ENCODE measurements around the gene CADPS. TPM values are rescaled to one million over a fixed set of nuclear protein-coding genes. Genes with fewer than 3 reads are reported as not detected.

CADPS gene
- total and polyA plus RNA-seq, 2 of the 4 experiments (the other 2 are of a cell fraction), result not detected

DNA sequence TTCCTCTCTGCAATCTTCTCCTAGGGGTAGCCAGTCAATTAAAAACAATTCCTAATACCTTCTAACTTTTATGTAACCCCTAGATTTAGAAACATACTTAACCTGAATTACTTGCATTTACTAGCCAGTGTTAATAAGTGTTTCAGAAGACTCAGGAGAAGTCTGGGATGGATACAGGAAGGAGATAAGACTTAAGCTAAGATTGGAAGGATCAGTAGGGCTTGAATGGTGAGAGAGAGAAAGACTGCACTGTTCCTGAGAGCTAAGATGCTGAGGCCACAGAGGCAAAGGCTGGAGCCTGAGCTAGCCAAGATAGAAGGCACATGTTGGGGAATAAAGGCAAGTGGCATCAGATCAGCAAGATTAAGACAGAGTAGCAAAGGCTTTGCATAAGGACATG lies 30.1 kb upstream of the CADPS start:
- no peak overlapping the region for H3K18ac ChIP-seq (ENCODE audit: low read depth, low read length)
- intact Hi-C loops (cut with micrococcal nuclease), result no loop called here
- DNase-seq (no peak), ATAC-seq (ENCODE audit: low read depth) (no peak)
- H3K4me2 ChIP-seq (ENCODE audit: low read depth, low read length), result no peak overlapping the region
- ChIA-PET POLR2A (ENCODE audit: unreplicated experiment) (no interaction called here), CTCF (no interaction called here)
- no peak overlapping the region for H2AK9ac ChIP-seq (replicated peaks; ENCODE audit: low read depth, low read length, poor library complexity)
- H2BK20ac ChIP-seq (ENCODE audit: low read depth, low read length), result no peak overlapping the region
- H2BK120ac ChIP-seq (ENCODE audit: low read depth, low read length), result no peak overlapping the region
- H4K8ac ChIP-seq (ENCODE audit: low read depth in 2 of 2, low read length in 2 of 2), result no peak overlapping the region
- no peak overlapping the region for H2BK15ac ChIP-seq (ENCODE audit: low read depth, low read length)
- no peak overlapping the region for H3K4ac ChIP-seq (ENCODE audit: low read depth, low read length)
- H3K4me3 ChIP-seq (ENCODE audit: insufficient read depth, low read depth, low read length), result no peak overlapping the region
- no peaks in the 10 kb centered on the region for H4K20me1 ChIP-seq (ENCODE audit: insufficient read depth, low read length)
- no TSS peak for BruUV-seq (replicated peaks)
- dilution Hi-C loops (cut with HindIII; ENCODE audit: low sequenced_read_pairs, unreplicated experiment), result no loop called here
- no peak overlapping the region for H3K14ac ChIP-seq (replicated peaks; ENCODE audit: low read depth, low read length)
- H3K79me1 ChIP-seq (ENCODE audit: low read depth in 1 of 2, low read length in 2 of 2), result no peaks in the 10 kb centered on the region
- no peak overlapping the region for H3K23ac ChIP-seq (ENCODE audit: low read depth, low read length)
- H3K9me1 ChIP-seq (ENCODE audit: insufficient read depth, low read length), result no peaks in the 10 kb centered on the region
- no peak overlapping the region for H2AFZ ChIP-seq (replicated peaks; ENCODE audit: low read length, poor library complexity)
- no peaks in the 10 kb centered on the region for H3K27me3 ChIP-seq (ENCODE audit: control insufficient read depth, insufficient read depth, low read length)
- in situ Hi-C loops (cut with MboI; ENCODE audit: low sequenced_read_pairs), result no loop called here
- no peak overlapping the region for H3K27ac ChIP-seq (ENCODE audit: insufficient read depth, low read length)
- H2AK5ac ChIP-seq (ENCODE audit: low read depth, low read length), result no peak overlapping the region
- peaks cover 10% of the 10 kb centered on the region; the same call in 1 of the 2 replicates for H3K9me3 ChIP-seq (ENCODE audit: control insufficient read depth, insufficient read depth, low read length)
- no peak overlapping the region for H4K5ac ChIP-seq (ENCODE audit: low read depth, low read length)
- H4K91ac ChIP-seq (ENCODE audit: insufficient read depth, low read depth, low read length), result no peak overlapping the region
- no peak overlapping the region for H3K56ac ChIP-seq (ENCODE audit: extremely low read depth, insufficient read depth, low read length)
- TF ChIP-seq, protein P1, sequence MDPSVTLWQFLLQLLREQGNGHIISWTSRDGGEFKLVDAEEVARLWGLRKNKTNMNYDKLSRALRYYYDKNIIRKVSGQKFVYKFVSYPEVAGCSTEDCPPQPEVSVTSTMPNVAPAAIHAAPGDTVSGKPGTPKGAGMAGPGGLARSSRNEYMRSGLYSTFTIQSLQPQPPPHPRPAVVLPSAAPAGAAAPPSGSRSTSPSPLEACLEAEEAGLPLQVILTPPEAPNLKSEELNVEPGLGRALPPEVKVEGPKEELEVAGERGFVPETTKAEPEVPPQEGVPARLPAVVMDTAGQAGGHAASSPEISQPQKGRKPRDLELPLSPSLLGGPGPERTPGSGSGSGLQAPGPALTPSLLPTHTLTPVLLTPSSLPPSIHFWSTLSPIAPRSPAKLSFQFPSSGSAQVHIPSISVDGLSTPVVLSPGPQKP (IDR thresholded peaks at IDR 0.05; ENCODE audit: borderline replicate concordance, low read depth, low read length), result no peak
- TF ChIP-seq CHD1 (IDR thresholded peaks at IDR 0.05; ENCODE audit: low read depth, low read length) (no peak), MAFK (IDR thresholded peaks at IDR 0.05; ENCODE audit: low read depth, low read length) (no peak), MAZ (IDR thresholded peaks at IDR 0.05; ENCODE audit: borderline replicate concordance, low read depth, low read length) (no peak), BHLHE40 (IDR thresholded peaks at IDR 0.05; ENCODE audit: low read depth, low read length) (no peak)
- no peak overlapping the region for H2BK5ac ChIP-seq (ENCODE audit: low read depth, low read length, poor library complexity, severe bottlenecking)
- H3K4me1 ChIP-seq (ENCODE audit: control insufficient read depth, insufficient read depth, low read length), result no peaks in the 10 kb centered on the region
- H3K36me3 ChIP-seq (ENCODE audit: control insufficient read depth, insufficient read depth, low read length), result no peaks in the 10 kb centered on the region
- H3K9ac ChIP-seq (ENCODE audit: low read depth, low read length), result no peak overlapping the region
